Measurements from ENCODE around the gene ATG16L1.

Gene ATG16L1

DNA sequence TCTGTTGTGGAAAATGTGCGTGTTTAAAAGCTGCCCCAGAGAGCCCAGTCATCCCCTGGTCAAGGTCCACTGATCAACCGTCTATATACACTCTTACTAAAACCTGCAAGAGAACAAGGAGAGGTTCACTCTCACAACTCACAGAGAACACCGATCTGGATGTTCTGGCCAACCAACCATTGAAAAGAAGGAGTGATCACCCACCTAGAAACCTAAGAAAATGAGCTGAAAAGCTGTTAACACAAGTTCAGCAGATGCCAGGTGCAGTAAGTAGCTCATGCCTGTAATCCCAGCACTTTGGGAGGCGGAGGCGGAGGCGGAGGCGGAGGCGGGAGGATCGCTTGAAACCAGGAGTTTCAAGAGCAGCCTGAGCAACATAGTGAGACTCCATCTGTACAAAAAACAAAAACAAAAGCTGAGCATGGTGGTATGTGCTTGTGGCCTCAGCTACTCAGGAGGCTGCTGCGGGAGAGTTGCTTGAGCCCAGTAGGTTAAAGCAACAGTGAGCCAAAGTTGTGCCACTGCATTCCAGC lies 14.5 kb downstream of the ATG16L1 start:
- no peak for TF ChIP-seq ZFX (IDR thresholded peaks at IDR 0.05)
- TF ChIP-seq, protein P1, sequence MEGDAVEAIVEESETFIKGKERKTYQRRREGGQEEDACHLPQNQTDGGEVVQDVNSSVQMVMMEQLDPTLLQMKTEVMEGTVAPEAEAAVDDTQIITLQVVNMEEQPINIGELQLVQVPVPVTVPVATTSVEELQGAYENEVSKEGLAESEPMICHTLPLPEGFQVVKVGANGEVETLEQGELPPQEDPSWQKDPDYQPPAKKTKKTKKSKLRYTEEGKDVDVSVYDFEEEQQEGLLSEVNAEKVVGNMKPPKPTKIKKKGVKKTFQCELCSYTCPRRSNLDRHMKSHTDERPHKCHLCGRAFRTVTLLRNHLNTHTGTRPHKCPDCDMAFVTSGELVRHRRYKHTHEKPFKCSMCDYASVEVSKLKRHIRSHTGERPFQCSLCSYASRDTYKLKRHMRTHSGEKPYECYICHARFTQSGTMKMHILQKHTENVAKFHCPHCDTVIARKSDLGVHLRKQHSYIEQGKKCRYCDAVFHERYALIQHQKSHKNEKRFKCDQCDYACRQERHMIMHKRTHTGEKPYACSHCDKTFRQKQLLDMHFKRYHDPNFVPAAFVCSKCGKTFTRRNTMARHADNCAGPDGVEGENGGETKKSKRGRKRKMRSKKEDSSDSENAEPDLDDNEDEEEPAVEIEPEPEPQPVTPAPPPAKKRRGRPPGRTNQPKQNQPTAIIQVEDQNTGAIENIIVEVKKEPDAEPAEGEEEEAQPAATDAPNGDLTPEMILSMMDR (conservative IDR thresholded peaks at IDR 0.05), result no peak
- no peak overlapping the region for H3K27ac ChIP-seq

DNA sequence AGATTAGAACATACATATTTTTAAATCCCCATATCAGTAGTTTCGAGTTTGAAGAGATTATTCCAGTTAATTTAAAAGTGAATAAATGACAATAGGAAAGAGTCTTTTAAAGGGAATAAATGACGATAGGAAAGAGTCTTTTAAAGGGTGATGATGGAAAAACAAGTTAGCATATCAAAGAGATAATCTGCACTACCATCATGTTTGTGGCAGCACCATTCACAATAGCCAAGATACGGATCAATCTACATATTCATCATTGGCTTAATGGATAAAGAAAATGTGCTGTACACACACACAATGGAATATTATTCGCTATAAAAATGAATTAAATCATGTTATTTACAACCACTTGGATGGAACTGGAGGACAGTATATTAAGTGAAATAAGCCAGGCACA lies 15.0 kb downstream of the ATG16L1 start:
- H3K27ac ChIP-seq, result no peak overlapping the region
- TF ChIP-seq, protein P1 (conservative IDR thresholded peaks at IDR 0.05), result no peak
- TF ChIP-seq ZFX (IDR thresholded peaks at IDR 0.05), result no peak

DNA sequence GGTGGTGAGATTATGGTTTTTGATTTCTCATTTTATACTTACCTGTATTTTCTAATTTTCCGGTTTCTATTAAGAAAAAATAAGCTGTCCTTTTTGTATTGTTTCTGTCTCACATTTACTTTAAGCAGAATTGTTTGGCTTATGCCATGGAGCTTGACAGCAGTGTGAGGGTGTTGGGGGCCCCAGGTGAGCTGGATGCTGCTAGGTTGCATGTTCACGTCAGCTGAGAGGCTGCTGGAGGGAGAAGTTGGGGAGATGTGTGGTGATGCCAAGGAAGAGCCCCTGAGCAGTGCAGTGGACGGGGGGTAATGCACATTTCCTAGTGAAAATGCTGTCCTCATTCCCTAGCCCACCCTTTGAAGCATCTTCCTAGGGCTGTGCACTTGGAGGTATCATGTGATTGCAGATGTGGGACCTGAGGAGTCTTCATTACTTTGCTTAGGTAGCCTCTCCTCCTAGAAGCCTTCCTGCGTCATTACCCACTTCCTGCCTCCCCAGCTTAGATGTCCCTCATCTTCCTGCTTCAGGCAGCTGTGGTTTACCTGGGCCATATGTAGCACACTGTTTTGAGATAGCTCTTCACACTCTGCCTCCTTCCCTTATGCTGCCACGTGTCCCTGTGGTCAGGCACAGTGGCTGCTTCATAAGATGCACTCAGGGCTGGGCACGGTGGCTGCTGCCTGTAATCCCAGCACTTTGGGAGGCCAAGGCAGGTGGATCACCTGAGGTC lies 16.2 kb downstream of the ATG16L1 start:
- TF ChIP-seq ZFX (IDR thresholded peaks at IDR 0.05), result no peak
- TF ChIP-seq, protein P1 (conservative IDR thresholded peaks at IDR 0.05), result no peak
- H3K27ac ChIP-seq, result no peak overlapping the region

DNA sequence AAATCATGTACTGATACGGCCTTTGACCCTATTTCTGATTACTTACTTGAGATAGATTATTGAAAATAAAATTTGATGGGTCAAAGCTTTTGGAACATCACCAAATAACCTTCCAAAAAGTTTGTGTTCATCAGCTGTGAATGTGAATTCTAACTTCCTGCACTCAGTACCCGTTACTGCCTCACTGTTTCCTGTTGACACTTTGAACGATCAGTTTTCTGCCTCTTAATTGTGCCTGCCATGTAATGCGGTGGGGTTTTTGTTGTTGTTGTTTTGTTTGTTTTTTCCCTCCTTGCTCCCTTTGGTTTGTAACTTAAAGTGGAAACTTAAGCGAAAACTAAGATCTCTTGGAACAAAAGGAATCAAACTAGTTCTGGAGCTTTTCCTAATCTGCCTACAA lies 18.9 kb downstream of the ATG16L1 start:
- no peak overlapping the region for H3K27ac ChIP-seq

DNA sequence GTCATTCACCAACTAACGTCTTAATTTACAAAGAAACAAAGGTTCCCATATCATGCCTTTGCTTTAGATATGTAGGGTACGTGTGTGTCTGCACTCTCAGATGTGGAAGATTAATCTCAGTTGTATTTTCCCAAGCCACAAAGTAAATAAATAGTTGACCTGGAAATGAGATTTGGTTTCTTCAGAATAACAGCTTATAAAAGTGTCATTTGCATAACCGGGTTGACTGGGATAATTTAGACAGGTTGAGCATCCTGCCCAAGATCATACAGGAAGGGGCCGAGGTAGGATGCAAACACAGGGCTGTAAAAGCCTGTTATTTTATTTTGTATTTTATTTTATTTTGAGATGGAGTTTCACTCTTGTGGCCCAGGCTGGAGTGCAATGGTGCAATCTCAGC lies 19.5 kb downstream of the ATG16L1 start:
- TF ChIP-seq, protein P1 (conservative IDR thresholded peaks at IDR 0.05), result no peak
- TF ChIP-seq ZFX (IDR thresholded peaks at IDR 0.05), result no peak
- H3K27ac ChIP-seq, result peak overlapping the region; percentile 99

More for the DNA sequence above, 18.9 kb downstream of the ATG16L1 start:
- TF ChIP-seq ZFX (IDR thresholded peaks at IDR 0.05), result no peak
- TF ChIP-seq, protein P1 (conservative IDR thresholded peaks at IDR 0.05), result no peak

DNA sequence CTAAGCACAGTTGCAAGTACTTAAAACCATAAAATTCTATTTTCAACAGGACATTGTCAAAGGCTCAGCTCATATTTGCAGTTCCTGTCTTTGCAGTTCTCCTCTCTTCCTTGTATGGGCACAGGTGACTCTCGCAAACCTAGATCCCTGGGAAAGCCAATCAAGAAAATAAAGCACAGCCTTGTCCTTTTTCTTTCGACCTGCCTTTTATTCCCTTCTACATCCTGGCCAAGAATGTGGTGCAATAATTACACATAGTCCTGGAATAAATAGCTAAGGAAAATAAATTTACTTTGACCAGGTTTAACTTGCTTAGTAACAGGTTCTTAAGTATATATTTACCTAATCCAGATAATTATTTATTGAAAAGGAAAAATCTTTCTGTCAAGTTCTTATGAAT lies 20.2 kb downstream of the ATG16L1 start:
- peak overlapping the region; percentile 99 for H3K27ac ChIP-seq
- TF ChIP-seq, protein P1 (conservative IDR thresholded peaks at IDR 0.05), result no peak
- no peak for TF ChIP-seq ZFX (IDR thresholded peaks at IDR 0.05)

DNA sequence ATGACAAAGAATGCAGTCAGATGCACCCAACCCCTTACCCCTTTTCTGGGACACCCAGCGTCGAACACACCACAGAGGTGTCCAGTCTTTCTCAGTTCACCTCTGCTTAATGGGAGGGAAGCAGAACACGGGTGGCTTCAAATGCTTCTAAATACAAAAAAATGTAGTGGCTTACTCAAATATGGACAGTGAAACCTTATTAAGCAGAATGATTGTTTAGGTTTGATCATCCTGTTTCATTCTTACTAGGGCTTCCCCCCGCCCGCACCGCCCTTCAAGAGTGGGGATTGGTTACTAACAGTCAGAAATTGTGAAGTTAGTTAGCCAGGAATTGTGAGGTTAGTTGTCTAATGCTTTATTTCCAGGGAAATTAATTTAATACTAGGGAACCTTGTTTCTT lies 21.6 kb downstream of the ATG16L1 start:
- peak overlapping the region; percentile 43; the same call in 1 of the 2 replicates for H3K27ac ChIP-seq
- TF ChIP-seq, protein P1 (conservative IDR thresholded peaks at IDR 0.05), result no peak
- no peak for TF ChIP-seq ZFX (IDR thresholded peaks at IDR 0.05)

All from C4-2B (cell line).